GM13976 (cell line): ENCODE results near the gene GRIA4.

Experiments used
- DNase-seq: peaks from one replicate; pipeline ENCODE4 v3.0.0; 2012; ENCODE audit warnings: low spot score
- in situ Hi-C: fragments of 300-500 bp; cut with MboI; formaldehyde crosslinking; loops from one replicate; pipeline ENCODE4 v1.12.0; 2022; ENCODE audit warnings: low sequenced_read_pairs, mixed read lengths, inconsistent platforms; ENCODE audit not compliant: unreplicated experiment
- TF ChIP-seq, protein P1 (sequence below): IDR thresholded peaks from 2 replicates; pipeline ENCODE4 v1.5.1; 2012; ENCODE audit warnings: borderline replicate concordance, mild to moderate bottlenecking; ENCODE audit not compliant: insufficient read depth; ENCODE audit errors: extremely low read depth, missing control alignments, control extremely low read depth

The GRIA4 gene

DNA sequence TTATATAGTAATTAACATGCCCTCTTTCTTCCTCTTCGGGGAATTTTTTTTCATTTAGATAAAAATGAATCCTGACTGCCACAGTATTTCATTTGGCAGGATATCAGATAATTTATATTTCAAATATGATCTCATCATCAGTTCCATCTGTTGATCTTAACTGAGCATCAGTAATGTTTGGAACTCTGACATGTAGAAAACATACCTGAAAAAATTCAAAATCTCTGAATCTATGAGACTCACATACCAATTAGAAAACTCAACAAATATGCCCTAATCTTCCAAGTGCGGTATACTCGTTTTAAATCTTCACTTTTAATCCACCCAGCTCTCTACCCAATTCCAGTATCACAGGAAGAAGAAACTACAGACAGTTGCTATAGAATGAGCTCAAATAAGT lies 250.2 kb downstream of the GRIA4 start:
- in situ Hi-C loops, result no loop called here
- TF ChIP-seq, protein P1, sequence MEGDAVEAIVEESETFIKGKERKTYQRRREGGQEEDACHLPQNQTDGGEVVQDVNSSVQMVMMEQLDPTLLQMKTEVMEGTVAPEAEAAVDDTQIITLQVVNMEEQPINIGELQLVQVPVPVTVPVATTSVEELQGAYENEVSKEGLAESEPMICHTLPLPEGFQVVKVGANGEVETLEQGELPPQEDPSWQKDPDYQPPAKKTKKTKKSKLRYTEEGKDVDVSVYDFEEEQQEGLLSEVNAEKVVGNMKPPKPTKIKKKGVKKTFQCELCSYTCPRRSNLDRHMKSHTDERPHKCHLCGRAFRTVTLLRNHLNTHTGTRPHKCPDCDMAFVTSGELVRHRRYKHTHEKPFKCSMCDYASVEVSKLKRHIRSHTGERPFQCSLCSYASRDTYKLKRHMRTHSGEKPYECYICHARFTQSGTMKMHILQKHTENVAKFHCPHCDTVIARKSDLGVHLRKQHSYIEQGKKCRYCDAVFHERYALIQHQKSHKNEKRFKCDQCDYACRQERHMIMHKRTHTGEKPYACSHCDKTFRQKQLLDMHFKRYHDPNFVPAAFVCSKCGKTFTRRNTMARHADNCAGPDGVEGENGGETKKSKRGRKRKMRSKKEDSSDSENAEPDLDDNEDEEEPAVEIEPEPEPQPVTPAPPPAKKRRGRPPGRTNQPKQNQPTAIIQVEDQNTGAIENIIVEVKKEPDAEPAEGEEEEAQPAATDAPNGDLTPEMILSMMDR, result no peak
- no peak for DNase-seq

DNA sequence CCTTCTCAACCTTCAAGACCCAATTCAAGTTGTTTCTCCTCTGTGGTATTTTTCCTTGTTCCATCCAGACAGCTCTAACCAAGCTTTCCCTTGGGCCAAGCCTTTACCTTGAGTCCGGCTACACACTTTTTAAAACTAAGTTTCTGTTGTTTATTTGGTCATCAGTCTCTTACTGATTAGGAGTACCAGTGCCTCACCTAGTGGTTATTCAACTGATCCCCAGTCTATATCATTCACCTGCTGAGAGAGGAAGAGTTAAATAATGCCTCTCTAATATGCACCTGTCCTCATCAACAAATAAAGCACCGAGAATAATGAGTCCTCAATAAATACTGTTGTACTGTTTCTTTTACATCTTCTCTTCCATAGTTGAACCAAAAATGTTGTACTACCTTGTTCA lies 251.4 kb downstream of the GRIA4 start:
- in situ Hi-C loops, result no loop called here
- TF ChIP-seq, protein P1, result no peak
- DNase-seq, result no peak

DNA sequence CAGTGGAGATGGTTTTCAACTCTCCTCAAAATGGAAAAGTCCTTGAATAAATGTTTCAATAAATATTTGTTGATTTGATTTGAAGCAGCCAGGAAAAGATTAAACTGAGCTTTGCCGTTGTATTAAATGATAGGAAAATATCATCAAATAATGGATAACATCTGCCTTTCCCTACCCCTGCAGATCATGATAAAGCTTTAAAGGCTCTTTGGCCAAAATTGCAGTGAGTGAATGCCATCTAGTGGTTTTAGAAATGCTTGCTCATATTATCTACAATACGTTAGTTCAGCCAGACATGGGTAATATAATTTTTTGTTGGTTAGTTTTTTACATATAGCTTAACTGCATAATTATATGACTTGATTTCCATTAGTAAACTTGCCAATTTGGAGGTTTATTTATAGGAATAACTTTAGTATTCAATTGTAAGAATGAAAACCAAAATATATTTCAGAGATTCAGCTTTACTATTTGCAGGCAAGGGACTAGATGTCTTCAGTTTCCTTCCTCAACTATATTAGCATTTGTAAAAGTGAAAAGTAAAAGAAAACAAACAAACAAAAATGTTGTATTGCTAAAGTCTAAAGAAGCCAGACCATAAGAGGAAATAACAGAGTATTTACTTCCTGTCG lies 253.0 kb downstream of the GRIA4 start:
- in situ Hi-C loops, result no loop called here
- peak; percentile 7 for DNase-seq
- TF ChIP-seq, protein P1, result peak; percentile 24

DNA sequence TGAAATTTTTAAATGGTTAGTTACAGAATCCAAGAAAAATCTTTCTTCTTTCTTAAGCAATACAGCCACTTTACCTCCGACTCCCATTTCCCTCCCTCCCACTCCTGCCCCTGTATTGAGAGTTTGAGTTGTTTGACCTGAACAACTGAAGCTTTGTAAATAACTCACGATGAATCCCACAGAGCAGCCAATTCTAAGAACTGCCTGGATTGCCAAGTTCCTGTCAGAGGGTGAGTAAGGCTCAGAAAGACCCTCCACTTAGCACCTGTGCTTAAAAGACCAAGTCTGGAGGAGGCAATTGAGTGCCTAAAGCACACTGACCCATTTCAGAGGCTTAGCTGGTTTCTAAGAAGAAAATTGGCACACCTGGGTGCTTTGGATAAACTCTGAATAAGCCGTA lies 253.7 kb downstream of the GRIA4 start:
- in situ Hi-C loops, result no loop called here
- TF ChIP-seq, protein P1, result no peak
- DNase-seq, result no peak

DNA sequence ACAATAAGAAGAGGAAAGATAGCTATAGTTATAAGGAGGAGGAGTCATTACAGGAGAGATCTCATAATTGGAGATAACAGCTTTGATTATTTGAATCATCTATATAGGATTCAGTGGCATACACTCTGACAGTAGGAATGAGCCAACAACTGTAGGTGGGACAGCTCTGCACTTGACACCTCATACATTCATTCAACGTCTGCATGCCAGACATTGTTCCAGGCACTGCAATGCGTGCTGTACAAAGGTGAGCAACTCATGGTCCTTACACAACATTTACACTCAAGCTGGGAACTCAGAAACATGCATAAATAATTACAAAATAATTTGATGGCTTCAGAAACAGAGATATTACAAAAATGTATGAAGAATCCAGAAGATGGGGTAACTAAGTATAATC lies 257.9 kb downstream of the GRIA4 start:
- in situ Hi-C loops, result no loop called here

DNA sequence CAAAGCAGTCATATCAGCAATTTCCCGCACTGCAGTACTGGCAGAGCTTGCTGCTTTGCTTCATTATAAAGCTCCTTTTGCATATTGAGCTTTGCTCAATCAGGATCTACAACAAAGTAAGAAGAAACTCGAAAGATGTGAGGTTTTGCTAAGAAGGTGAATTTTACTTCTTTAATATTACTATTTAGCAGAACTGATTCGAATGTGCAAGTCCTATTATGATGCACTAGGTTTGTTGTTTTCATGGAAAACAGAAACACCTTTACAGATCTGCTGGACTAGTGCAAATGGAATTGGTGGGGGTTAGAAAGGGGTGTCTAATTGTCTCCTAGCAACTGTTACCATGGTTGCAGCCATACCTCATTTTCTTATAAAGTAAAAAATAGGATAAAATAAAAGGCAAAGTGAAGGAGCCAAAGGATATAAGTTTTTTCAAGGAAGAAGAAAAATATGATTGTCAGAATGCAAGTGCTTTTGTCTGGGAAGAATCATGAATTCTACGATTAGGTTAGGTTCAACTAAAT lies 259.0 kb downstream of the GRIA4 start:
- no peak for DNase-seq
- TF ChIP-seq, protein P1, result no peak
- in situ Hi-C loops, result no loop called here

More for the DNA sequence above, 257.9 kb downstream of the GRIA4 start:
- TF ChIP-seq, protein P1, result no peak
- DNase-seq, result no peak
